ENCODE data around the gene HEPN1. TPM values are rescaled to one million over a fixed set of nuclear protein-coding genes. Genes with fewer than 3 reads are reported as not detected.

HEPN1 gene
- total and polyA plus RNA-seq, 2 of the 4 experiments (the other 2 are of a cell fraction), result not detected

GRCh38 chr11:124887667-124888013 is 31.4 kb upstream of the HEPN1 start:
- Histone ChIP-seq H4K91ac (ENCODE audit: insufficient read depth, low read depth, low read length) (no peak overlapping the region), H3K9ac (ENCODE audit: low read depth, low read length) (no peak overlapping the region), H4K5ac (ENCODE audit: low read depth, low read length) (no peak overlapping the region), H3K4ac (ENCODE audit: low read depth, low read length) (no peak overlapping the region), H3K27me3 (ENCODE audit: control insufficient read depth, insufficient read depth, low read length) (no peaks in the 10 kb centered on the region), H3K79me1 (ENCODE audit: low read depth in 1 of 2, low read length in 2 of 2) (no peaks in the 10 kb centered on the region), H4K20me1 (ENCODE audit: insufficient read depth, low read length) (no peaks in the 10 kb centered on the region), H3K56ac (ENCODE audit: extremely low read depth, insufficient read depth, low read length) (no peak overlapping the region), H3K9me3 (ENCODE audit: control insufficient read depth, insufficient read depth, low read length) (no peaks in the 10 kb centered on the region), H2AK9ac (replicated peaks; ENCODE audit: low read depth, low read length, poor library complexity) (no peak overlapping the region), H3K4me3 (ENCODE audit: insufficient read depth, low read depth, low read length) (no peak overlapping the region), H3K27ac (ENCODE audit: insufficient read depth, low read length) (no peak overlapping the region), H2BK20ac (ENCODE audit: low read depth, low read length) (no peak overlapping the region), H3K14ac (replicated peaks; ENCODE audit: low read depth, low read length) (no peak overlapping the region), H2BK15ac (ENCODE audit: low read depth, low read length) (no peak overlapping the region), H4K8ac (ENCODE audit: low read depth in 2 of 2, low read length in 2 of 2) (no peak overlapping the region), H3K4me2 (ENCODE audit: low read depth, low read length) (no peak overlapping the region), H3K4me1 (ENCODE audit: control insufficient read depth, insufficient read depth, low read length) (no peaks in the 10 kb centered on the region; the same call in 1 of the 2 replicates), H3K36me3 (ENCODE audit: control insufficient read depth, insufficient read depth, low read length) (no peaks in the 10 kb centered on the region), H3K23ac (ENCODE audit: low read depth, low read length) (no peak overlapping the region), H2BK5ac (ENCODE audit: low read depth, low read length, poor library complexity, severe bottlenecking) (no peak overlapping the region), H3K18ac (ENCODE audit: low read depth, low read length) (no peak overlapping the region), H2AK5ac (ENCODE audit: low read depth, low read length) (no peak overlapping the region), H2BK120ac (ENCODE audit: low read depth, low read length) (no peak overlapping the region), H3K9me1 (ENCODE audit: insufficient read depth, low read length) (no peaks in the 10 kb centered on the region; the same call in 1 of the 2 replicates), H2AFZ (replicated peaks; ENCODE audit: low read length, poor library complexity) (no peak overlapping the region)
- in situ Hi-C loops (cut with MboI; ENCODE audit: low sequenced_read_pairs), result no loop called here
- intact Hi-C loops (cut with micrococcal nuclease), result no loop called here
- ChIA-PET CTCF (interaction anchor here (1.0 kb wide), 1 partner anchor 11 kb away, joined by 3 read pairs; no protein-coding TSS in a partner anchor), POLR2A (ENCODE audit: unreplicated experiment) (no interaction called here)
- no peak for TF ChIP-seq CHD1 (IDR thresholded peaks at IDR 0.05; ENCODE audit: low read depth, low read length)
- no peak for TF ChIP-seq RFX5 (IDR thresholded peaks at IDR 0.05; ENCODE audit: low read depth, low read length)
- TF ChIP-seq NFE2L2 (IDR thresholded peaks at IDR 0.05; ENCODE audit: low read depth, low read length), result no peak
- TF ChIP-seq POLR2A (IDR thresholded peaks at IDR 0.05; ENCODE audit: low read depth, low read length), result no peak
- TF ChIP-seq RAD21 (IDR thresholded peaks at IDR 0.05; ENCODE audit: low read length), result no peak
- TF ChIP-seq BHLHE40 (IDR thresholded peaks at IDR 0.05; ENCODE audit: low read depth, low read length), result no peak
- TF ChIP-seq MAFK (IDR thresholded peaks at IDR 0.05; ENCODE audit: low read depth, low read length), result no peak
- no peak for TF ChIP-seq MXI1 (IDR thresholded peaks at IDR 0.05; ENCODE audit: borderline replicate concordance, low read depth, low read length)
- TF ChIP-seq RCOR1 (IDR thresholded peaks at IDR 0.05; ENCODE audit: insufficient replicate concordance, low read length), result no peak
- no peak for TF ChIP-seq USF2 (IDR thresholded peaks at IDR 0.05; ENCODE audit: low read depth, low read length)
- no peak for TF ChIP-seq ELK1 (IDR thresholded peaks at IDR 0.05; ENCODE audit: borderline replicate concordance, low read depth, low read length)
- no peak for TF ChIP-seq CEBPB (IDR thresholded peaks at IDR 0.05; ENCODE audit: low read depth, low read length)
- TF ChIP-seq SMC3 (IDR thresholded peaks at IDR 0.05; ENCODE audit: low read depth, low read length), result no peak
- TF ChIP-seq MAZ (IDR thresholded peaks at IDR 0.05; ENCODE audit: borderline replicate concordance, low read depth, low read length), result no peak
- TF ChIP-seq FOS (IDR thresholded peaks at IDR 0.05; ENCODE audit: low read depth, low read length), result no peak
- no peak for DNase-seq
- BruUV-seq (replicated peaks), result no TSS peak
- WGBS, 2 experiments (ENCODE audit: extremely low coverage in 2 of 2, insufficient read length in 1 of 2), result 33% methylated on average over 1 of the region's 3 CpGs; no CpG with 5 or more reads in 1 of the 2 experiments
- no peak for ATAC-seq (ENCODE audit: low read depth)
- dilution Hi-C loops (cut with HindIII; ENCODE audit: low sequenced_read_pairs, unreplicated experiment), result no loop called here

Data from IMR-90 (cell line).